ENCODE data around the gene AK5.

DNA sequence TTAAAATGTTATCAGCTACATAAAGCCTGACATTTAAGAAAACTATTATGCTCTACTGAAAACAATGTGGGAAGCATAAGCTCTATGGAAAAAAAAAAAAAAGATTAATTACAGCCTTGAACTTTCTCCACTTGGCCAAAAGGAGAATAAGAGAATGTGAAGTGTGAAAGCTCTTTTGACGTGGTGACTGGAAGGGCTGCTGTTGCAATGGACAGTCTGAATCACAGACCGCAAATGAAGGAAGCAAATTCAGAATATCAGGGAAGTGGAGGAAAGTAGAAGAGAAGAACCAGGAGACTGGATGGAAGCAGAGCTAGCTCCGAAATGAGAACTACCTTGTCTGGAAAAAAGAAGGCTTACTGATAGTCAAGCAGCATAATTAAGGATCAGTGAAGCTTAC is 106.8 kb downstream of the AK5 start:
- TF ChIP-seq, protein P1, sequence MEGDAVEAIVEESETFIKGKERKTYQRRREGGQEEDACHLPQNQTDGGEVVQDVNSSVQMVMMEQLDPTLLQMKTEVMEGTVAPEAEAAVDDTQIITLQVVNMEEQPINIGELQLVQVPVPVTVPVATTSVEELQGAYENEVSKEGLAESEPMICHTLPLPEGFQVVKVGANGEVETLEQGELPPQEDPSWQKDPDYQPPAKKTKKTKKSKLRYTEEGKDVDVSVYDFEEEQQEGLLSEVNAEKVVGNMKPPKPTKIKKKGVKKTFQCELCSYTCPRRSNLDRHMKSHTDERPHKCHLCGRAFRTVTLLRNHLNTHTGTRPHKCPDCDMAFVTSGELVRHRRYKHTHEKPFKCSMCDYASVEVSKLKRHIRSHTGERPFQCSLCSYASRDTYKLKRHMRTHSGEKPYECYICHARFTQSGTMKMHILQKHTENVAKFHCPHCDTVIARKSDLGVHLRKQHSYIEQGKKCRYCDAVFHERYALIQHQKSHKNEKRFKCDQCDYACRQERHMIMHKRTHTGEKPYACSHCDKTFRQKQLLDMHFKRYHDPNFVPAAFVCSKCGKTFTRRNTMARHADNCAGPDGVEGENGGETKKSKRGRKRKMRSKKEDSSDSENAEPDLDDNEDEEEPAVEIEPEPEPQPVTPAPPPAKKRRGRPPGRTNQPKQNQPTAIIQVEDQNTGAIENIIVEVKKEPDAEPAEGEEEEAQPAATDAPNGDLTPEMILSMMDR (IDR thresholded peaks at IDR 0.05) = no peak
- no peak for TF ChIP-seq POLR2AphosphoS5 (IDR thresholded peaks at IDR 0.05)

Data from transverse colon (tissue), 4 donors.